Measurements from ENCODE around the gene TSPAN33. TPM values are rescaled to one million over a fixed set of nuclear protein-coding genes. Genes with fewer than 3 reads are reported as not detected.

Gene TSPAN33
- total and polyA plus RNA-seq, 2 donors from 2014 or later = 54.9 to 316 TPM

GRCh38 chr7:129205987-129206785 is 61.7 kb downstream of the TSPAN33 start:
- FAIRE-seq (no peak), DNase-seq (no peak)
- Histone ChIP-seq H3K4me1 (ENCODE audit: control insufficient read depth in 2 of 3, insufficient read depth in 2 of 3, low read depth in 1 of 3, low read length in 3 of 3) (peaks cover 0 to 5% (median 0%) of the 10 kb centered on the region in 3 donors), H3K27me3 (ENCODE audit: control insufficient read depth, insufficient read depth, low read length) (no peaks in the 10 kb centered on the region), H3K36me3 (ENCODE audit: control insufficient read depth in 2 of 3, insufficient read depth in 3 of 3, low read length in 3 of 3) (peaks cover 2 to 19% (median 4%) of the 10 kb centered on the region in 3 donors), H3K27ac (ENCODE audit: low read depth in 2 of 2, low read length in 2 of 2) (no peak overlapping the region), H3K9ac (ENCODE audit: low read length in 3 of 3) (no peak overlapping the region), H3K4me3 (ENCODE audit: low read length in 3 of 3) (no peak overlapping the region), H3K9me3 (ENCODE audit: control insufficient read depth in 2 of 3, insufficient read depth in 1 of 3, low read length in 3 of 3) (no peaks in the 10 kb centered on the region)
- intact Hi-C loops (cut with DNase I) = no loop called here
- no peak for TF ChIP-seq CTCF (IDR thresholded peaks at IDR 0.05; ENCODE audit: borderline replicate concordance, extremely low read depth, insufficient read depth)

- no peak overlapping the region for H3K27ac ChIP-seq (ENCODE audit: low read depth in 2 of 2, low read length in 2 of 2)
- H3K4me3 ChIP-seq (ENCODE audit: low read length in 3 of 3) = no peak overlapping the region
- H3K36me3 ChIP-seq (ENCODE audit: control insufficient read depth in 2 of 3, insufficient read depth in 3 of 3, low read length in 3 of 3) = peaks cover 4 to 24% (median 6%) of the 10 kb centered on the region in 3 donors
- TF ChIP-seq CTCF (IDR thresholded peaks at IDR 0.05; ENCODE audit: borderline replicate concordance, extremely low read depth, insufficient read depth) = no peak
- peaks cover 0 to 5% (median 0%) of the 10 kb centered on the region in 3 donors for H3K4me1 ChIP-seq (ENCODE audit: control insufficient read depth in 2 of 3, insufficient read depth in 2 of 3, low read depth in 1 of 3, low read length in 3 of 3)
- intact Hi-C loops (cut with DNase I) = no loop called here
- no peaks in the 10 kb centered on the region for H3K27me3 ChIP-seq (ENCODE audit: control insufficient read depth, insufficient read depth, low read length)
- FAIRE-seq = no peak
- no peak for DNase-seq
- H3K9ac ChIP-seq (ENCODE audit: low read length in 3 of 3) = no peak overlapping the region
- no peaks in the 10 kb centered on the region for H3K9me3 ChIP-seq (ENCODE audit: control insufficient read depth in 2 of 3, insufficient read depth in 1 of 3, low read length in 3 of 3)
Measured at GRCh38 chr7:129208667-129209066, 64.2 kb downstream of the TSPAN33 start.

- peaks cover 4 to 24% (median 6%) of the 10 kb centered on the region in 3 donors for H3K36me3 ChIP-seq (ENCODE audit: control insufficient read depth in 2 of 3, insufficient read depth in 3 of 3, low read length in 3 of 3)
- intact Hi-C loops (cut with DNase I) = no loop called here
- H3K4me1 ChIP-seq (ENCODE audit: control insufficient read depth in 2 of 3, insufficient read depth in 2 of 3, low read depth in 1 of 3, low read length in 3 of 3) = peaks cover 0 to 5% (median 0%) of the 10 kb centered on the region in 3 donors
- H3K4me3 ChIP-seq (ENCODE audit: low read length in 3 of 3) = no peak overlapping the region
- no peak overlapping the region for H3K9ac ChIP-seq (ENCODE audit: low read length in 3 of 3)
- H3K9me3 ChIP-seq (ENCODE audit: control insufficient read depth in 2 of 3, insufficient read depth in 1 of 3, low read length in 3 of 3) = no peaks in the 10 kb centered on the region
- no peak overlapping the region for H3K27ac ChIP-seq (ENCODE audit: low read depth in 2 of 2, low read length in 2 of 2)
- FAIRE-seq = no peak
- TF ChIP-seq CTCF (IDR thresholded peaks at IDR 0.05; ENCODE audit: borderline replicate concordance, extremely low read depth, insufficient read depth) = no peak
- no peak for DNase-seq
- no peaks in the 10 kb centered on the region for H3K27me3 ChIP-seq (ENCODE audit: control insufficient read depth, insufficient read depth, low read length)
Measured at GRCh38 chr7:129209067-129209926, 64.8 kb downstream of the TSPAN33 start.
